Nephron (organoid): ENCODE data around the gene SPATA24.

Source experiments
- H3K27ac Mint-ChIP-seq, 3 experiments: 2 replicates each; pipeline ENCODE4 v1.8.0; 2020; ENCODE audit warnings: mixed read lengths in 3 of 3, mild to moderate bottlenecking in 2 of 3, moderate library complexity in 1 of 3
- H3K27me3 Mint-ChIP-seq: 2 replicates; pipeline ENCODE4 v1.8.0; 2021; ENCODE audit warnings: low read depth, mild to moderate bottlenecking, moderate library complexity, mixed read lengths
- H3K36me3 Mint-ChIP-seq: 2 replicates; pipeline ENCODE4 v1.8.0; 2020; ENCODE audit warnings: low read depth, mixed read lengths
- H3K4me1 Mint-ChIP-seq: 2 replicates; pipeline ENCODE4 v1.8.0; 2020; ENCODE audit warnings: mixed read lengths
- H3K4me3 Mint-ChIP-seq, 3 experiments: 2 replicates each; pipeline ENCODE4 v1.8.0; 2020; ENCODE audit warnings: mild to moderate bottlenecking in 3 of 3, mixed read lengths in 3 of 3, moderate library complexity in 2 of 3
- H3K9me3 Mint-ChIP-seq: 2 replicates; pipeline ENCODE4 v1.8.0; 2020; ENCODE audit warnings: mixed read lengths
- TF ChIP-seq, protein P1 (sequence below), 3 experiments: fragments of 200-600 bp; sonication (generic); IDR thresholded peaks; one replicate each; pipeline ENCODE4 v1.5.0; 2021; ENCODE audit warnings: antibody characterized with exemption in 3 of 3; ENCODE audit not compliant: unreplicated experiment in 3 of 3

Gene SPATA24

GRCh38 chr5:139430015-139430414, 26.1 kb upstream of the SPATA24 start:
- H3K36me3 Mint-ChIP-seq: peaks cover 49% of the 10 kb centered on the region
- no peak overlapping the region for H3K27ac Mint-ChIP-seq
- no peaks in the 10 kb centered on the region for H3K9me3 Mint-ChIP-seq
- TF ChIP-seq, protein P1, sequence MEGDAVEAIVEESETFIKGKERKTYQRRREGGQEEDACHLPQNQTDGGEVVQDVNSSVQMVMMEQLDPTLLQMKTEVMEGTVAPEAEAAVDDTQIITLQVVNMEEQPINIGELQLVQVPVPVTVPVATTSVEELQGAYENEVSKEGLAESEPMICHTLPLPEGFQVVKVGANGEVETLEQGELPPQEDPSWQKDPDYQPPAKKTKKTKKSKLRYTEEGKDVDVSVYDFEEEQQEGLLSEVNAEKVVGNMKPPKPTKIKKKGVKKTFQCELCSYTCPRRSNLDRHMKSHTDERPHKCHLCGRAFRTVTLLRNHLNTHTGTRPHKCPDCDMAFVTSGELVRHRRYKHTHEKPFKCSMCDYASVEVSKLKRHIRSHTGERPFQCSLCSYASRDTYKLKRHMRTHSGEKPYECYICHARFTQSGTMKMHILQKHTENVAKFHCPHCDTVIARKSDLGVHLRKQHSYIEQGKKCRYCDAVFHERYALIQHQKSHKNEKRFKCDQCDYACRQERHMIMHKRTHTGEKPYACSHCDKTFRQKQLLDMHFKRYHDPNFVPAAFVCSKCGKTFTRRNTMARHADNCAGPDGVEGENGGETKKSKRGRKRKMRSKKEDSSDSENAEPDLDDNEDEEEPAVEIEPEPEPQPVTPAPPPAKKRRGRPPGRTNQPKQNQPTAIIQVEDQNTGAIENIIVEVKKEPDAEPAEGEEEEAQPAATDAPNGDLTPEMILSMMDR (IDR thresholded peaks at IDR 0.05; ENCODE audit: unreplicated experiment in 3 of 3): no peak
- no peaks in the 10 kb centered on the region for H3K4me1 Mint-ChIP-seq
- H3K4me3 Mint-ChIP-seq: no peak overlapping the region
- no peaks in the 10 kb centered on the region for H3K27me3 Mint-ChIP-seq

- H3K36me3 Mint-ChIP-seq: peaks cover 60% of the 10 kb centered on the region
- TF ChIP-seq, protein P1 (IDR thresholded peaks at IDR 0.05; ENCODE audit: unreplicated experiment in 3 of 3): no peak
- peaks cover 14% of the 10 kb centered on the region for H3K4me1 Mint-ChIP-seq
- no peaks in the 10 kb centered on the region for H3K9me3 Mint-ChIP-seq
- no peak overlapping the region for H3K4me3 Mint-ChIP-seq
- no peak overlapping the region for H3K27ac Mint-ChIP-seq
- H3K27me3 Mint-ChIP-seq: no peaks in the 10 kb centered on the region
These were observed 22.5 kb upstream of the SPATA24 start for GRCh38 chr5:139426203-139426885.

DNA sequence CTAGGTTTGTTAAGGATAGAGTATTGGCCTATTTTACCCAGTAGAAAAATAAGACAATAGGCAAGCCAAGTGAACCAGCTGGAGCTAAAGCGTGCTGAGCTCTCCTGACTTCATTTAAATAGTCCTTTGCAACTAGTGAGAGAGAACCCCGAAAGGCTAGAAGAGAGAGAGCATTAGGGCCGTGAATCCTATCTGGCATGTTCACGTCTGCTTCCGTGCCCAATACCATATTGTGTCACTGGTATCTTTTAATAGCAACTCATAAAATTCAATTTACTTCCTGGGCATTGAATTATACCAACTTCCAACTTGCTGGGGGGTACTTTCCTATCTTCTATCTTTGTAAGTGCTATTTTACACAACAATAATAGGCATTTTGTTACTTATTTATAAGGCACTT, 21.6 kb upstream of the SPATA24 start:
- Mint-ChIP-seq H3K27me3 (no peaks in the 10 kb centered on the region), H3K27ac (no peak overlapping the region), H3K4me1 (peaks cover 15% of the 10 kb centered on the region), H3K4me3 (no peak overlapping the region), H3K36me3 (peaks cover 62% of the 10 kb centered on the region), H3K9me3 (no peaks in the 10 kb centered on the region)
- TF ChIP-seq, protein P1 (IDR thresholded peaks at IDR 0.05; ENCODE audit: unreplicated experiment in 3 of 3): no peak

DNA sequence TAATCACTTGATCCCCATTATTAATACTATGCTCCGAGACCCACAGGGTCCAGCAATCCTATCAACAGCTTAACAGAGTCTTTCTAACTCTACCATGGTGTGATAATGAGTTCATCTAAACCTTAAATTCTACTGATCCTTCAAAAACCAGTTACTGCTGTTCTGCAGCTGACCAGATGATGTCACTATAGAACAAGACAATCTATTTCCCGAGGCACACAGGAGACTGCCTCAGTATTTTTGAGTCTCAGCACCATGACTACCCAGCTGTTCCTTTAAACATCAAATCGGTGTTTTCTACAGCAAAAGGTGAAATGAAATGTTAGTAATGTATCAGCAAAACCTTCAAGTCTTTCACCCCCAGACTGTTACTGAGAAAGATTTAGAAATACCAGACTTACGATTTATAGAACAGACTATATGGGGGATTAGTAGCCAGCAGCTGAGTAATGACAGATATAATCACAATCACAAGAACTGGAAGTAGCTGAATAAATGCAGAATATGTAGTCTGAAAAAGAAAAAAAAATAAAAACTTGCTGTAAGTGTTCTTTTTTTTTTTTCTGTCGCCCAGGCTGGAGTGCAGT, 18.5 kb upstream of the SPATA24 start:
- H3K27me3 Mint-ChIP-seq: no peaks in the 10 kb centered on the region
- peak overlapping the region; percentile 4 to 40 (median 8) for H3K27ac Mint-ChIP-seq
- H3K9me3 Mint-ChIP-seq: no peaks in the 10 kb centered on the region
- no peak overlapping the region for H3K4me3 Mint-ChIP-seq
- TF ChIP-seq, protein P1 (IDR thresholded peaks at IDR 0.05; ENCODE audit: unreplicated experiment in 3 of 3): peak; percentile 80 to 90 (median 82)
- H3K4me1 Mint-ChIP-seq: peaks cover 36% of the 10 kb centered on the region
- peaks cover 57% of the 10 kb centered on the region for H3K36me3 Mint-ChIP-seq

DNA sequence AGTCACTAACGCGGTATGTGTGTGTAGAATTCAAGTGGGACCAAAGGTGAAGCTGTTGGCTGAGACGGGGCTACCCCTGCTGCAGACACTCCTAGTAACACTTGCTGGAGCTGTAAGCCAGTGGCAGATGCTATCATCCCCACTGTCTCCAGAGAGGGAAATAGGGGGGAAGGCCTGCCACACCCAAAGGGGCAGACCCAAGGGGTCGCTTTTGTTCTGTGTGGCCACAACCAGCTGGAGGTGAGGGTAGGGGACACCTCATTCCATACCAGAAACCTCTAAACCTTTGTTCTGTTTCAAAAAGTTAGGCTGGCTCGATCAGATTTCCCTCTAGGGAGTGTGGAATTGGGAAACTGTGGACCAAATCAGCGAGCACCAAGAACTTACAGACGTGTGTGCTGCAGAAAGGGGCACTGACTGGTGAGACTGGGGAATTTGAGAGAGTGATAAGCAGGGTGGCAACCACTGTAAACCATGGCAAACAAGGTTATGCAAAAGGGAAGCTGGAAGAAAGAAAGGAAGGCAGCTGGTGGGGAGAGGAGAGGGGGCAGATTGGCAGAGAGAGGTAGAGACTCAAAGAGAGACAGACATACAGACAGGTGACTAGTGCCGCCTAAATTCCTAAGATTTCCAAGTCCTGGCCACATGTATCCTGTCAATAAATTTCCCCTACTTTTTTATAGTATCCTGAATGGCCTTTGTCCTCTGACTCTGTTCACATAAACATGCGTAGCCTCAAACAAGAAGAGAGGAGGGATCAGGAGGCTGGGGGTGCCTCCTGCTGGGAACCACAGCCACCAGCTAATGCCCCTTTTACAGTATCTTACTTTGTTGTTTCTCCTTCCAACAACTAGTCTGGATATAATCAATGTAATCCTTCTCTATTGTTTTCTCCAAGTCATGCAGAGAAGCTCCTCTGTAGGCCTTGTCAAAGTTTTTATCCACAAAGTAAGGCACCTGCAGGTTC, 15.6 kb upstream of the SPATA24 start:
- peaks cover 55% of the 10 kb centered on the region for H3K4me1 Mint-ChIP-seq
- no peaks in the 10 kb centered on the region for H3K27me3 Mint-ChIP-seq
- H3K9me3 Mint-ChIP-seq: no peaks in the 10 kb centered on the region
- peaks cover 45% of the 10 kb centered on the region for H3K36me3 Mint-ChIP-seq
- TF ChIP-seq, protein P1 (IDR thresholded peaks at IDR 0.05; ENCODE audit: unreplicated experiment in 3 of 3): no peak
- no peak overlapping the region for H3K4me3 Mint-ChIP-seq
- H3K27ac Mint-ChIP-seq: peak overlapping the region; percentile 6 to 64 (median 46)
